Inflammatory macrophage treated with lipopolysaccharide for 1 hour (primary cell): ENCODE measurements around the gene IGFALS.
A peak's percentile ranks its signal among the peaks of the same experiment; 100 is the strongest.

Source experiments
- DNase-seq, 2 donors: peaks; one replicate each; pipeline ENCODE4 v3.0.0-alpha.2; 2020 to 2022

Gene IGFALS

DNA sequence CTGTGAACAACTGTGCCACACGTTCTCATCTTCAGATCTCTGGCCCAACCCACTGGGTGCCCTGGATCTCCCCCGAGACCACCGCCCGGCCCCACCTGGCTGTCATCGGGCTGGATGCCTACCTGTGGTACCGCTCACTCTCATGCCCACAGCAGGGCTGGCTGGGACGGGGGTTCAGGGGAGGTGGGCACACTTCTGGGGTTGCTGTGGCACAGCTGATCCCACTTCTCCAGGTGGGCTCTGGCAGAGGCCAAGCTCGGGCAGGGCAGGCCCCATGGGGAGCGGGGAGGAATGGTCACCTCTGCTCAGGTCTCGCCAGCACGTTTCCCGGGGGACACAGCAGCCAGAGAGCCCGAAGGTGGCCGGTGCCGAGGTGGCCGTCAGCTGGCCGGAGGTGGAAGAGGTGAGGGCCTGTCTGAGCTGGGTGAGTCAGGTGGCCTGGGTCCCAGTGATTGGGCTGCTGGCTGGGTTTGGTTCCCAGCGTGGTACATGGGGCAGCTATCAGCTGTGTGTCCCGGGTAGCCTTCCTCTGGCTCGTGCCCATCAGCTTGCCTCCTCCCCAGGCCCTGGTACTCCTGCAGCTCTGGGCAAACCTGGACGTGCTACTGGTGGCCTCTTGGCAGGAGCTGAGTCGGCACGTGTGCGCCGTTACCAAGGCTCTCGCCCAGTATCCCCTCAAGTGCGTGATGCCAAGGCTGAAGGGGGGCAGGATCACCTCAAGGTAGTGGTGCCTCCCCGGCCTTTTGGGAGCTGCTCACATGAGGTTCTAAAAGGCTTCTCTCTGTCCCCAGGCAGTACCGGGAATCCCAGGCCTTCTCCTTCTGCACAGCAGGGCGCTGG, 18.3 kb downstream of the IGFALS start:
- DNase-seq: no peak

GRCh38 chr16:1774448-1774780, 19.1 kb downstream of the IGFALS start:
- DNase-seq: no peak

GRCh38 chr16:1773703-1774447, 19.6 kb downstream of the IGFALS start:
- peak; percentile 8 to 36 for DNase-seq

DNA sequence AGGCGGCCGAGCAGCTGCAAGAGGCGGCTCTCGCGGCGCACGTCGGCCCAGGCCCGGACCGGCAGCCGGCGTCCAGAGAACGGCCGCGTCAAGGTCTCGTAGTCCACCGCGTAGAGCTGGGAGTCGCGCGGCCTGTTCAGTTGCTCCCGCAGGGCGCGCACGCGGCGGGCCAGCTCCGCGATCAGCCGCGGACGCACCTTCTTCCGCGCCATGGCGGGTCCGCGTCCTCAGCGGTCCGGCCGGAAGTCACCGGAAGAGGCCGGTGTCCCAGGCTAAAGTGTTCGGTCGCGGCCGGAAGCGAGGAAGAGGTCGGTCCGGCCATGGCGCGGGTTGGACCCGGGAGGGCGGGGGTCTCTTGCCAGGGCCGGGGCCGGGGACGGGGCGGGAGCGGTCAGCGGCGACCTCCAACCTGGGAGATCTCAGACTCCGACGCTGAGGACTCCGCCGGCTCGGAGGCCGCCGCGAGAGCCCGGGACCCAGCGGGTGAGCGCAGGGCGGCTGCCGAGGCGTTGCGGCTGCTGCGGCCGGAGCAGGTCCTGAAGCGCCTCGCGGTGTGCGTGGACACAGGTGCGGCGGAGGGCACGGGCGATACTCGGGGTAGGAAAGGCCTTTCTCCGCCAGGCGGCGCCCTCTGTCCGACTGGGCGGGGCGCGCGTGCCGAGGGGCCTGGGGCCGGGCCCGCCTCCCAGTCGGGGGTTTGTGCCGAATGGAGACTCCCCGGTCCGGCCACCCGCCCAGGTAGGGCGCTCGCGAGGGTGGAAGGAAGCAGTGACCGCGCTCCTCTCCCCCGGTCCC, 20.4 kb downstream of the IGFALS start, which contains the start of gene MRPS34:
TSS of gene MRPS34 (minus strand) at position 227 of the 795 bp plus-strand sequence. CDS start at position 212, 15 bp downstream.
- peak; percentile 74 to 88 for DNase-seq

DNA sequence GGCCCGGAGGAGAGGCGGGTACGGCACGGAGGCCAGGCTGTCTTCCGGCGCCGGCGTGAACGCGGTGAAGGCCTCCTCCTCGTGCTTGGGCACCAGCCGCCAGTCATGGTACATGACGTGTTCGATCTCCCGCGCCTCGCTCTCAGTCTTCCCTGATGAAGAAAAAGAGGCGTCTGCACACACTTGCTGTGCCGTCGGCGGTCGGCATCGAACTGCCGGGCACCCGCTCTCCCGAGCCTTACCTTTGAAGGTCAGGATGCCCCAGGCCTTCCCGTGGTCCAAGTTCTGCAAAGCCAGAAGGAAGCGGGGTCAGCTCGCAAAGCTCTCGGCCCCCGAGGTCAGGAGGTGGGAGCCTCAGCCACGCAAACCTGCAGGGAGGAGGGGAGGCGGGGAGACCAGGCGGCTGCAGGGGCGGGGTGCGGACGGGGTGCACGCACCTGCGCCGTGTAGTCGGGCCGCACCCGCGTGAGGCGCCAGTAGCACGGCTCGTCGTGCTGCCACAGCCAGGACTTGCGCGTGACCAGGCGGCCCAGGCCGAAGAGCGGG, 21.1 kb downstream of the IGFALS start, which contains the start of gene EME2:
TSS of gene EME2 (plus strand) at position 449 of the 546 bp plus-strand sequence. CDS start 418 bp downstream, outside the sequence.
- DNase-seq: peak in 1 of 2 donors; percentile 10

DNA sequence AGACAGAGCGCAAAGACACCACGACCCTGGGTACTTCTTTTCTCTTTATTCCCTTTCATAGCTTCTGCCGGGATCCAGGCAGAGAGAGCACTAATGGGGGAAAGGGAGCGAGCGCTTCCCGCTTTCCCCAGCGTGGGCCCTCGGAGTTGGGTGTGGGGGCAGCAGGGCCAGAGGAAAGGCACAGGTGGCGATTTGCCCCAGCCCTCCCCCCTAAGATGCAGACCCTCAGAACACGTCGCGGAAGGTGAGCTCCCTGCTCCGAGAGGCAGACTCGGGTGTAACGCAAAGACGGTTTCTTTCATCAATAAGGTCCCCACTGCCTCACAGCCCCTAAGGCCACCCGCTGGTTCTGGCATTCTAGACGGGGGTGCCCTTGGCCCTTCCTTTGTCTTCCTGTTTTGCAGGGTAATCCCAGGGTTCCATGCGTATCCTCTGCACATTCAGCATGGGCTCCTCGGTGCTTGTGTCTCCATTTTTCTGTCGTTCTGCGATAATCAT, 21.6 kb downstream of the IGFALS start:
- peak in 1 of 2 donors; percentile 17 for DNase-seq

GRCh38 chr16:1771188-1771863, 22.2 kb downstream of the IGFALS start, which contains the start of gene NME3:
Gene NME3, minus strand, starts transcription at chr16:1771543. Its CDS starts 9 bp downstream, at chr16:1771534.
- peak; percentile 50 to 71 for DNase-seq

GRCh38 chr16:1770328-1771187, 22.9 kb downstream of the IGFALS start:
- peak; percentile 11 to 34 for DNase-seq

GRCh38 chr16:1769402-1770300, 23.9 kb downstream of the IGFALS start:
- no peak for DNase-seq

GRCh38 chr16:1768767-1769401, 24.6 kb downstream of the IGFALS start:
- no peak for DNase-seq

- DNase-seq: no peak
Measured at GRCh38 chr16:1768061-1768766, 25.3 kb downstream of the IGFALS start.

DNA sequence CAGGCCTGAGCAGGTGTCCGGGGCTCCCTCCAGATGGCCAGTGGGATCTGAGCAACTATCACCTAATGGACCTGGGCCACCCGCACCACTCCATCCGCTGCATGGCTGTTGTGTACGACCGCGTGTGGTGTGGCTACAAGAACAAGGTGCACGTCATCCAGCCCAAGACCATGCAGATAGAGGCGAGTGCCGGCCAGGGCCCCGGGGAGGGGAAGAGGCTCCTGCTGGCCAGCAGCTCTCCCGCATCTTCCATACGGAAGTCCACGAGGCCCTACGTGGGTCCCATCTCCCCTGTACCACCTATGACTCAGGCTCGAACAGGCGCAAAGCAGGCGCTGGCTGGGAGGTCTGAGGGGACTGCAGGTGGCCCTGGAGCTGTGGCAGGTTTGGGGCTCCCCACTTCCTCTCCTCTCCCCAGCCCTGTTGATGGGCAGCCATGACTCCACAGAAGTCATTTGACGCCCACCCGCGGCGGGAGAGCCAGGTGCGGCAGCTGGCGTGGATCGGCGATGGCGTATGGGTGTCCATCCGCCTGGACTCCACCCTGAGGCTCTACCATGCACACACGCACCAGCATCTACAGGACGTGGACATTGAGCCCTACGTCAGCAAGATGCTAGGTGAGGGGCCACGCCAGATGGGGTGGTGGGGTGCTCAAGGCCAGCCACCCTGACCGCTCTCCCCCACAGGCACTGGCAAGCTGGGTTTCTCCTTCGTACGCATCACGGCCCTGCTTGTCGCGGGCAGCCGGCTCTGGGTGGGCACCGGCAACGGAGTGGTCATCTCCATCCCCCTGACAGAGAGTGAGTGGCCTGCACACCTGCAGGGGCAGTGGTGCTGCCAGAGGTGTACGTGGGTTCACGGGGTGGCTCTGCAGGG, 26.1 kb downstream of the IGFALS start:
- no peak for DNase-seq

GRCh38 chr16:1766701-1767100, 26.8 kb downstream of the IGFALS start:
- DNase-seq: no peak

- DNase-seq: no peak
Measured at GRCh38 chr16:1766231-1766630, 27.3 kb downstream of the IGFALS start.

- DNase-seq: no peak
Measured at GRCh38 chr16:1765826-1766225, 27.7 kb downstream of the IGFALS start.

GRCh38 chr16:1764971-1765370, 28.5 kb downstream of the IGFALS start:
- no peak for DNase-seq
